Stimulated activated naive B cell treated with anti-CD40 and anti-IgM and Interleukin-4, amounts not matched to agents 10 μg/mL and 1 μg/mL and 100 μg/mL, for 72 hours (primary cell): ENCODE data around the gene PLA1A.
"Not testable (repeated sequence)": the region's sequence is repeated elsewhere in the genome, so short reads cannot be mapped to it uniquely, and the experiment has no call there.

Experiments used
- ATAC-seq, 2 donors: fragments of 150-1000 bp; cut with Tn5 transposase; replicated peaks; 2 replicates each; pipeline ENCODE4 v1.10.0; 2021; ENCODE audit warnings: moderate library complexity in 1 of 2
- DNase-seq: peaks from one replicate; pipeline ENCODE4 v3.0.0; 2021
- H3K27ac Mint-ChIP-seq: one replicate; pipeline ENCODE4 v1.8.0; 2022; ENCODE audit warnings: mild to moderate bottlenecking, mixed read lengths
- H3K27me3 Mint-ChIP-seq, 2 donors: one replicate each; pipeline ENCODE4 v1.8.0; 2022; ENCODE audit warnings: mixed read lengths in 2 of 2
- H3K36me3 Mint-ChIP-seq, 2 donors: one replicate each; pipeline ENCODE4 v1.8.0; 2022; ENCODE audit warnings: mixed read lengths in 2 of 2, mild to moderate bottlenecking in 1 of 2
- H3K4me1 Mint-ChIP-seq, 2 donors: one replicate each; pipeline ENCODE4 v1.8.0; 2022; ENCODE audit warnings: mixed read lengths in 2 of 2, mild to moderate bottlenecking in 1 of 2
- H3K4me3 Mint-ChIP-seq, 2 donors: one replicate each; pipeline ENCODE4 v1.8.0; 2022; ENCODE audit warnings: mild to moderate bottlenecking in 2 of 2, mixed read lengths in 2 of 2, moderate library complexity in 1 of 2
- H3K9me3 Mint-ChIP-seq, 2 donors: one replicate each; pipeline ENCODE4 v1.8.0; 2022; ENCODE audit warnings: mixed read lengths in 2 of 2, mild to moderate bottlenecking in 1 of 2

The PLA1A gene

GRCh38 chr3:119560160-119560559 is 37.5 kb upstream of the PLA1A start:
- Mint-ChIP-seq H3K4me3 (peak overlapping the region; percentile 66 to 80), H3K36me3 (peaks cover 32 to 34% of the 10 kb centered on the region in 2 donors), H3K9me3 (peaks cover 0 to 2% of the 10 kb centered on the region in 2 donors), H3K4me1 (peaks cover 33 to 61% of the 10 kb centered on the region in 2 donors), H3K27me3 (no peaks in the 10 kb centered on the region), H3K27ac (peak overlapping the region; percentile 88)
- DNase-seq (no peak), ATAC-seq (no peak)

- H3K36me3 Mint-ChIP-seq: peaks cover 11 to 16% of the 10 kb centered on the region in 2 donors
- DNase-seq (peak; percentile 85), ATAC-seq (peak; percentile 89 to 90)
- H3K4me3 Mint-ChIP-seq: peak overlapping the region; percentile 90 to 95
- peaks cover 0 to 1% of the 10 kb centered on the region in 2 donors for H3K27me3 Mint-ChIP-seq
- H3K9me3 Mint-ChIP-seq: peaks cover 0 to 2% of the 10 kb centered on the region in 2 donors
- H3K27ac Mint-ChIP-seq: peak overlapping the region; percentile 99
- peaks cover 28 to 47% of the 10 kb centered on the region in 2 donors for H3K4me1 Mint-ChIP-seq
These were observed 35.3 kb upstream of the PLA1A start for GRCh38 chr3:119562307-119562961.

GRCh38 chr3:119563334-119563733 is 34.4 kb upstream of the PLA1A start:
- not testable (repeated sequence) for H3K9me3 Mint-ChIP-seq, H3K4me3 Mint-ChIP-seq, ATAC-seq, H3K36me3 Mint-ChIP-seq, H3K27me3 Mint-ChIP-seq, DNase-seq
- Mint-ChIP-seq H3K4me1 (peaks cover 23 to 40% of the 10 kb centered on the region in 2 donors), H3K27ac (peak overlapping the region; percentile 99)

- ATAC-seq (no peak), DNase-seq (no peak)
- H3K4me1 Mint-ChIP-seq: peaks cover 16 to 24% of the 10 kb centered on the region in 2 donors
- H3K36me3 Mint-ChIP-seq: peaks cover 3 to 11% of the 10 kb centered on the region in 2 donors
- H3K9me3 Mint-ChIP-seq: peaks cover 0 to 2% of the 10 kb centered on the region in 2 donors
- H3K27ac Mint-ChIP-seq: peak overlapping the region; percentile 6
- no peak overlapping the region for H3K4me3 Mint-ChIP-seq
- H3K27me3 Mint-ChIP-seq: peaks cover 6 to 12% of the 10 kb centered on the region in 2 donors
These were observed 28.5 kb upstream of the PLA1A start for GRCh38 chr3:119569156-119569555.

GRCh38 chr3:119570229-119570628 is 27.5 kb upstream of the PLA1A start:
- H3K27ac Mint-ChIP-seq: peak overlapping the region; percentile 69
- ATAC-seq (peak; percentile 97 to 98), DNase-seq (peak; percentile 40)
- peaks cover 6 to 12% of the 10 kb centered on the region in 2 donors for H3K27me3 Mint-ChIP-seq
- H3K36me3 Mint-ChIP-seq: peaks cover 3 to 11% of the 10 kb centered on the region in 2 donors
- peaks cover 0 to 2% of the 10 kb centered on the region in 2 donors for H3K9me3 Mint-ChIP-seq
- H3K4me1 Mint-ChIP-seq: peaks cover 14 to 24% of the 10 kb centered on the region in 2 donors
- H3K4me3 Mint-ChIP-seq: peak overlapping the region in 1 of 2 donors; percentile 15

- no peak overlapping the region for H3K27ac Mint-ChIP-seq
- H3K9me3 Mint-ChIP-seq: peaks cover 0 to 2% of the 10 kb centered on the region in 2 donors
- H3K4me1 Mint-ChIP-seq: peaks cover 14 to 18% of the 10 kb centered on the region in 2 donors
- ATAC-seq (no peak), DNase-seq (no peak)
- no peak overlapping the region for H3K4me3 Mint-ChIP-seq
- H3K36me3 Mint-ChIP-seq: peaks cover 2 to 11% of the 10 kb centered on the region in 2 donors
- peaks cover 6 to 12% of the 10 kb centered on the region in 2 donors for H3K27me3 Mint-ChIP-seq
These were observed 26.5 kb upstream of the PLA1A start for GRCh38 chr3:119571230-119571629.

GRCh38 chr3:119571688-119572087 is 26.0 kb upstream of the PLA1A start:
- no peak for DNase-seq
- Mint-ChIP-seq H3K36me3 (peaks cover 0 to 11% of the 10 kb centered on the region in 2 donors), H3K9me3 (no peaks in the 10 kb centered on the region), H3K4me1 (peaks cover 12 to 15% of the 10 kb centered on the region in 2 donors), H3K27ac (peak overlapping the region; percentile 17), H3K27me3 (peaks cover 6 to 12% of the 10 kb centered on the region in 2 donors), H3K4me3 (no peak overlapping the region)
- ATAC-seq: no peak

- no peaks in the 10 kb centered on the region for H3K36me3 Mint-ChIP-seq
- H3K27ac Mint-ChIP-seq: no peak overlapping the region
- H3K4me3 Mint-ChIP-seq: no peak overlapping the region
- no peaks in the 10 kb centered on the region for H3K27me3 Mint-ChIP-seq
- ATAC-seq: no peak
- peaks cover 13 to 29% of the 10 kb centered on the region in 2 donors for H3K4me1 Mint-ChIP-seq
- no peaks in the 10 kb centered on the region for H3K9me3 Mint-ChIP-seq
- DNase-seq: no peak
These were observed 22.2 kb upstream of the PLA1A start for GRCh38 chr3:119575507-119575906.

- Mint-ChIP-seq H3K9me3 (peaks cover 0 to 1% of the 10 kb centered on the region in 2 donors), H3K4me3 (peak within 1 kb of the TSS; percentile 93 to 96), H3K4me1 (peaks cover 22 to 46% of the 10 kb centered on the region in 2 donors), H3K27ac (peak within 1 kb of the TSS; percentile 100), H3K27me3 (no peaks in the 10 kb centered on the region), H3K36me3 (peaks cover 9% of the 10 kb centered on the region in 2 donors)
- ATAC-seq (peak; percentile 86 to 89), DNase-seq (peak; percentile 79)
These were observed 18.2 kb upstream of the PLA1A start, which contains the start of gene ADPRH for GRCh38 chr3:119579366-119580066. Gene ADPRH (plus strand): TSS chr3:119579492. CDS start chr3:119582170, 2,678 bp downstream.

GRCh38 chr3:119580067-119580760 is 17.5 kb upstream of the PLA1A start:
- Mint-ChIP-seq H3K36me3 (peaks cover 15 to 16% of the 10 kb centered on the region in 2 donors), H3K4me1 (peaks cover 22 to 52% of the 10 kb centered on the region in 2 donors), H3K9me3 (peaks cover 0 to 1% of the 10 kb centered on the region in 2 donors), H3K27me3 (no peaks in the 10 kb centered on the region), H3K4me3 (peak overlapping the region; percentile 93 to 96), H3K27ac (peak overlapping the region; percentile 100)
- ATAC-seq (peak; percentile 77 to 80), DNase-seq (peak; percentile 60)

- Mint-ChIP-seq H3K27me3 (no peaks in the 10 kb centered on the region), H3K4me3 (peak overlapping the region; percentile 36 to 53), H3K4me1 (peaks cover 32 to 70% of the 10 kb centered on the region in 2 donors), H3K9me3 (peaks cover 0 to 1% of the 10 kb centered on the region in 2 donors), H3K36me3 (peaks cover 26 to 29% of the 10 kb centered on the region in 2 donors), H3K27ac (peak overlapping the region; percentile 95)
- ATAC-seq (peak in 1 of 2 donors; percentile 29), DNase-seq (no peak)
These were observed 15.5 kb upstream of the PLA1A start for GRCh38 chr3:119582178-119582577.

- Mint-ChIP-seq H3K4me1 (peaks cover 48 to 78% of the 10 kb centered on the region in 2 donors), H3K36me3 (peaks cover 44 to 50% of the 10 kb centered on the region in 2 donors), H3K27me3 (no peaks in the 10 kb centered on the region), H3K9me3 (peaks cover 7 to 9% of the 10 kb centered on the region in 2 donors), H3K4me3 (no peak overlapping the region), H3K27ac (peak overlapping the region; percentile 84)
- DNase-seq: no peak
- no peak for ATAC-seq
These were observed 12.5 kb upstream of the PLA1A start for GRCh38 chr3:119585208-119585607.

- Mint-ChIP-seq H3K27me3 (no peaks in the 10 kb centered on the region), H3K36me3 (peaks cover 50 to 58% of the 10 kb centered on the region in 2 donors), H3K4me1 (peaks cover 49 to 72% of the 10 kb centered on the region in 2 donors), H3K9me3 (peaks cover 7 to 10% of the 10 kb centered on the region in 2 donors), H3K4me3 (peak overlapping the region in 1 of 2 donors; percentile 22), H3K27ac (peak overlapping the region; percentile 96)
- ATAC-seq: no peak
- no peak for DNase-seq
These were observed 11.7 kb upstream of the PLA1A start for GRCh38 chr3:119585856-119586570.
